HG03354 (cell line): ENCODE measurements around the gene PLPPR2.
A peak's percentile ranks its signal among the peaks of the same experiment; 100 is the strongest.
"Not testable (repeated sequence)": the region's sequence is repeated elsewhere in the genome, so short reads cannot be mapped to it uniquely, and the experiment has no call there.

Experiments used
- ATAC-seq: cut with Tn5 transposase; IDR thresholded peaks from one replicate; pipeline ENCODE4 v1.9.1; 2021; ENCODE audit warnings: mild to moderate bottlenecking; ENCODE audit not compliant: unreplicated experiment, poor library complexity, severe bottlenecking

PLPPR2 gene, protein sequence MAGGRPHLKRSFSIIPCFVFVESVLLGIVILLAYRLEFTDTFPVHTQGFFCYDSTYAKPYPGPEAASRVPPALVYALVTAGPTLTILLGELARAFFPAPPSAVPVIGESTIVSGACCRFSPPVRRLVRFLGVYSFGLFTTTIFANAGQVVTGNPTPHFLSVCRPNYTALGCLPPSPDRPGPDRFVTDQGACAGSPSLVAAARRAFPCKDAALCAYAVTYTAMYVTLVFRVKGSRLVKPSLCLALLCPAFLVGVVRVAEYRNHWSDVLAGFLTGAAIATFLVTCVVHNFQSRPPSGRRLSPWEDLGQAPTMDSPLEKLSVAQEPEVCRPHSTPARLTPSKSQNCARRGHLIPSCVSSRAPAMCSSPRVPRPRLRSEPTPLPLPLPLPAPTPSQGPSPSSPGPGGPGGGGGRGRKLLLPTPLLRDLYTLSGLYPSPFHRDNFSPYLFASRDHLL

DNA sequence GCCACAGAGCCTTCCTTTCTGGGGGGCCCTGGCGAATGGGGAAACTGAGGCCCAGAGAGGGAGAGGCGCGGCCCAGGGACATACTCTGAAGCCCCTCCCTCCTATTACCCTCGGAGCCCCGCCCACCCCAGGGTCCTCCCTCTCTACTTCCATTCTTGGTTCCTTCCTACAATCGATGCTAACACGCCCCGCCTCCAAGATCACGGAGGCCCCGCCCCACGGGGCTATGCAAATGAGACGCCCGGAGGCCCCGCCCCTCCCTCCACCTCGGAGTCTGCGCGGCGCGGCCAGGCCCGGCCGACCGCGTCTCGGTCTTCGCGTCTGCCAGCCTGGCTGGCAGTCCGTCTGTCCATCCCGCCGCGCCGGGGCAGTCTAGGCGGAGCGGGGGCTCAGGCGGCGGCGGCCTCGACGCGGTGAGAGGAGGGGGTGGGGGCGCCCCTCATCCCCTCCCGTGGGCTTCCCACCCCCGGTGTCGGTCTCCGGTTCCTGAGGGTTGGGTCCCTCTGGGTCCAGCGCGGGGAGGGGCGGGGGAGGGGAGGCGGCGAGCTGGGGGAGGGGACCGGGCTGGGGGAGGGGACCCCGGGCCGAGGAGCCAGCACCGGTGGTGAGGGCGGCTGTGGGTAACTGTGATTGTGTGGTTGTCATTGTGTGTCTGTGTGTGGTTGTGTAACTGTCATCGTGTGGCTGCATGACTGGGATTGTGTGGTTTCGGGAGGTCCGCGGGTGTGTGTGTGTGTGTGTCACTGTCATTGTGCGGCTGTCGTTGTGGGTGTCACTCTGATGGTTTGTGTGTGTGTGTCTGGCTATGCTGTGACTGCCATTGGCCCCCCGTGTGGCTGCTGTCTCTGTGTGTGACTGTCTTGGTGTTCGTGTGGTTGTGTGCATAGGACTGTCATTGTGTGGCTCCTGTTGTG, at the start of gene PLPPR2:
Gene PLPPR2, plus strand, starts transcription at position 273 of the 914 bp plus-strand sequence. CDS start 2,242 bp downstream, outside the sequence.
- ATAC-seq = peak; percentile 55

DNA sequence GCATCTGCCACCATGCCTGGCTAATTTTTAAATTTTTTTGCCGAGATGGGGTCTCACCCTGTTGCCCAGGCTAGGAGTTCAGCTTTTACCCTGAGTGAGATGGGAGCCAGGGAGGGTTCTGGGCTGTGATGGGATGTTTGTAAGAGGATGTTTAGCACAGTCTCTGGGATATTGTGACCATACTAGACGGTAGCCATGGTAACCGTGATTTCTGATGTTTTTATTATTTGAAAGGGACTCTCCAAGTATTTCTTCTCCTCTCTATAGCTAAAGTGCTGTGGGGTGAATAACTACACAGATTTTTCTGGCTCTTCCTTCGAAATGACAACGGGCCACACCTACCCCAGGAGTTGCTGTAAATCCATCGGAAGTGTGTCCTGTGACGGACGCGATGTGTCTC, 48.9 kb upstream of the PLPPR2 start:
- ATAC-seq = no peak

DNA sequence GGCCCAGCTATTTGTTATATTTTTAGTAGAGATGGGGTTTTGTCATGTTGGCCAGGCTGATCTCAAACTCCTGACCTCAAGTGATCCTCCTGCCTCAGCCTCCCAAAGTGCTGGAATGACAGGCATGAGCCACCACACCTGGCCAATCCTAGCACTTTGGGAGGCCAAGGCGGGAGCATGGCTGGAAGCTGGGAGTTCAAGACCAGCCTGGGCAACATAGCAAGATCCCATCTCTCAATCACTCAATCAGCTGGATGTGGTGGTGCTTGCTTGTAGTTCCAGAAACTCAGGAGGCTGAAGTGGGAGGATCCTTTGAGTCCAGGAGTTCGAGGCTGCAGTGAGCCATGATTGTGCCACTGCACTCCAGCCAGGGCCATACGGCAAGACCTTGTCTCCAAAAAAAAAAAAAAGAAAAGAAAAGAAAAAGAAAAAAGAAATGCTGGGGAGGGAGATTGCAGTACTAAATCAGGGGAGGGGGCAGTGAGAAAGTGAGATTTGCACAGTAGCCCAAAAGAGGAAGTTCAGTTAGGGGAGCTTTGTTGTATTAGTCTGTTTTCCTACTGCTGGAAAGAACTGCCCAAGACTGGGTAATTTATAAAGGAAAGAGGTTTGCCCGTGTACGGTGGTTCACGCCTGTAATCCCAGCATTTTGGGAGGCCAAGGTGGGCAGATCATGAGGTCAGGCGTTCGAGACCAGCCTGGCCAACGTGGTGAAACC, 34.8 kb upstream of the PLPPR2 start:
- not testable (repeated sequence) for ATAC-seq

DNA sequence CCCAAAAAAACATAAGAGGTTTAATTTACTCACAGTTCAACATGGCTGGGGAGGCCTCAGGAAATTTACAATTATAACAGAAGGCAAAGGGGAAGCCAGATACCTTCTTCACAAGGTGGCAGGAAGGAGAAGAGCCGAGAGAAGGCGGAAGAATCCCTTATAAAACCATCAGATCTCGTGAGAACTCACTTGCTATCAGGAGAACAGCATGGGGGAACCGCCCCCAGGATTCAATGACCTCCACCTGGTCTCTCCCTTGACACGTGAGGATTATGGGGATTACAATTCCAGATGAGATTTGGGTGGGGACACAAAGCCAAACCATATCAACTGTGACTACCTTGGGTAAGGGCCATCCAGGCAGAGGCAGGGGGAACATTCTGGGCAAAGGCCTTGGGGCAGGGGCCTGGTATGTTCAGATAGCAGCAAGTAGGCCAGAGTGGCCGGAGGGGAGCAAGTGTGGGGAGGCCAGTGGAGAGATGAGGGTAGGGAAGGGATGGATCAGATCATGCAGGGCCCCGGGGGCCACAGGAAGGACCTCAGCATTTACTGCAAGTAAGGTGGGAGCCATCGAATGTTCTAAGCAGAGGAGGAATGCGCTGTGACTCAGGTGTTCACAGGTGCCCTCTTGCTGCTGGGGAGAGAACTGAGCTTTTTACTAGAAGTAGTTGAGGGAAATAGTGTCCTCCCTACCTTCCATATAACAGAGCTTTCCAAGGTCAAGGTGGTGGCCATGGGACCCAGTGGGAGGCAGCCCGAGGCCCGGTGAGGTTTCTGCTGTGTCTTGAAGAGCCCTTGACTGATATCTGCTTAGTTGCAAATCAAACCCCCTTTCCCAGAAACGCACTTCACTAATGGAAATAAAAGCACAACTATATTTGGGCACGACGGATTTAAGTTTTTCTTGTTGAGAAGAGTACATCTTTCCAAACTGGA, 33.8 kb upstream of the PLPPR2 start:
- no peak for ATAC-seq

DNA sequence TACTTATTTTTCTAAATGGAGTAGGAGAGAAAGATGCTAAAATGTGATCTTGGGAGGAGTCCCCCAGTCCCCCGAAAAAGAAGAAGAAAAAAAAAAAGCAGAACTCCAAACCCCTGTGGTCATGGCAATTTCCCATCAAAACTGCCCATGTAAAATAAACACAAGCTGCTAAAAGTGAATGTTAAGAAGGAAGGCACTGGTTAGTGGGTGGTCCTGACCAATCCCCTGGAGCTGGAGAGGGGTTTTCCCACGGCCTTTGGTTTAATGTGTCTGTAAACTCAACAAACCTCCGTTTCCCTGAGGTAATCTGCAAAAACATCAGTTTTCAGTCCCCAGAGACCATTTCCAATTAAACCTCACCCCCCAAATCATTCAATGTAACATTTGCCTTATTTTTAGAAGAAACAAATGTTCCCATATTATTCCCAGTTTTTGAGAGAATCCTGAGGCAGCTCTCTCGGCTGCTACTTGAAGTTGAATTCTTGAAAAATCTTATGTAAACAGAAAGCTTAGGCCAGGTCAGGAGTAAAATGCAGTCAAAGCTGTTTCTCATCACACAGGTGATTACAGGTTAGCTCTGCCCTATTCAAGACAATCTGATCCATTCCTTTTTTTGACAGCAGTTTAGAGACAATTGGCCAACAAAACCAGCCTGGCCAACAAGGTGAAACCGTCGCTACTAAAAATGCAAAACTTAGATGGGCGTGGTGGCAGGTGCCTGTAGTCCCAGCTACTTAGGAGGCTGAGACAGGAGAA, 32.8 kb upstream of the PLPPR2 start:
- ATAC-seq = no peak

DNA sequence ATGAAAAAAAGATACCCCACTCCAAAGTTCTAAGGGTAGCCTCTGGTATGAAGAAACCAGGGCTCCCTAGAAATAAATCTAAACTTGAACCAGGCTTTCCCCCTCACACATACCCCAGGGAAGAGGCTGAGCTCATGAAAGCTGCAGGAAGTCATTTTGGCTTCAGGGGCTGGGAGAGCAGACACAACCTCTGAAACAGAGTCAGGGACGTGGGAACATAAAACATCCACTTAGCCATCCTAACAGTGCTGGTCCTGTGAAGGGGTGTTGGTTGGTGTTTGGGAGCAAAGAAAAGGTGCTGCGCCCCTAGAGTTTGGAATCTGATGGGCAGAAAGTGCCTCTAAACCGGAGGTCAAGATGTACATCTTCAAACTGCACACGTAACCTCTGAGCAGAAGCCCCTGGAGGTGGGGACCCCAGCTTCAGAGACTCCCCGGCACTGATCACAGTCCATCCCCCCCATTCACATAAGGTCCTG, 31.6 kb upstream of the PLPPR2 start:
- no peak for ATAC-seq

DNA sequence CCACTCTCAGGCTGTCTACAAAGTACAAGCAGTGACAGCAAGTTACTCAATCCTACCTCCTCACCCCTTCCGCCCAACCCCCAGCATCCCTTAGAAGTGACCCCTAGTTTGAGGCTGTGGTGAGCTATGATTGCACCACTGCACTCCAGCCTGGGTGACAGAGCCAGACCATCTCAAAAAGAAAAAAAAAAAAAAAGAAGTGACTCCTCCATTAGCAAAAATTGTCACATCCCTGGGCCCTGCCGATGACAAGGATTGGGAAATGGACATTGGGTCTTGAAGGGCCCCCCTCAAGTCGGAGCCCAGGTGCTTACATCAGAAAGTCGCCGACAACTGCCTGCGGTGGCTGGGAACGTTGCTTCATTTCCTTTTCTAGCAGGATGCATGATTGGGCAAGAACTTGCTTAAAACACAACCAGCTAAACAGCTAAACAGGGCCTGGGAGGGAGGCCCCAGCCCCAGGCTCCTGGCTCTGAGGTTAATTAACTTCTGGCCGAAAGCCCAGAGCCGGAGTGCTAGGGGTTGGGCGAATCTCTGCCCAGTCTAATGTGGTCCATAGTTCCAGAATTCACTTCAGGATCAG, 31.1 kb upstream of the PLPPR2 start:
- ATAC-seq = peak; percentile 65

DNA sequence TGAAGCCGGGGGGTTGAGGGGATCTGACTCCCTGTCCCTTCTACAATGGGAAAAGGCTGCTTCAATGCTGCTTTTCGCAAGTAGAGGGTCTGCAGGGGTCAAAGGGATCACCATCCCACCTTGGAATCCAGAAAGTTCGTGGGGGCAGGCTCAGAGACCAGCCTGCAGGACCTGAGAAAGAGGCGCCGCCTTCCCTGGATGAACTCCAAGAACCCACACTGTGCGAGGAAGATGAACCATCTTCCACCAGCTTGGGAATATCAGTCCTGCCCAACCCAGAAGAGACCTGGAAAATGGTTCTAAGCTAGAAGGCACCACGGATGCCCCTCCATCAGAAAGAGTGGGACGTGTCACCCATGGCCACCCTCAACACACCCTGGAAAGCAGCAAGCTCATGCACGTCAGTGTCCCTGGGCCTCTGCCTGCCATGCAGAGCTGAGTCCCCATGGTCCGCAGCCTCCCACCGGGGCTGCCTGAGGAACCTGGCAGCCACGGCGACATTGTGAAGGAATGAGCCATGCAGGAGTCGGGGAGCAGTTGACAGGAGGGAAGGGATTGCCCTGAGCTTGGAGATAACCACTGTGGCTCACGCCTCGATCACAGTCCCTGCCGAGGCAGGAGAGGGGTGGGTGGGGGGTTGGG, 30.4 kb upstream of the PLPPR2 start:
- no peak for ATAC-seq

DNA sequence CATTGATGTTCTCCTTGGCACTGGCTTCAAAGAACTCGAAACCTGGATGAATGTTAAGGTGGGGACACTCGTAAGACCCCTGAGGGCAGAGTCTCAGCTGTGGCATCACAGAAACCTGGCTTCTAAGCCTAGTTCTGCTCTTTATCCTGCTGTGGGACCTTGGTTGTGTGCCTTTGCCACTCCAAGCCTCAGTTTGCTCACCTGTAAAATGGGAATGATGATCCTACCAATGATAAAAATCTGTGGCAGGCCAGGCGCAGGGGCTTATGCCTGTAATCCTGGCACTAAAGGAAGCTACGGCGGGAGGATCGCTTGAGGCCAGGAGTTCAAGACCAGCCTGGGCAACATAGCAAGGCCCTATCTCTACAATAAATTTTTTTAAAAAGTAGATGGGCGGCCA, 29.7 kb upstream of the PLPPR2 start:
- ATAC-seq = no peak

DNA sequence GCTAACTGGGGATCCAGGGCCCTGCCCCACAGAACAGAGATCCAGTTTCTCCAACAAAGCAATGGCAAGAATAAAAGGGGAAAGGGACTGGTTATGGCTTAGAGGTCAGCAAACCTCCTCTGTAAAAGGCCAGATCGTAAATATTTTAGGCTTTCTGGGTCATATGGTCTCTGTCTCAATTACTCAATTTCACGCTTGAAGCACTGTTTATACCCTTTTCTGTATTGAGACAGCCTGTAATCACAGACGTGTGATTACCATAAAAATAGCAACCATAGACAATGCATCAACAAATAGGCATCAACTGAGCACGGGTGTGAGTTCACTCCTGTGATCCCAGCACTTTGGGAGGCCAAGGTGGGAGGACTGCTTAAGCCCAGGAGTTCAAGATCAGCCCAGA, 25.1 kb upstream of the PLPPR2 start:
- no peak for ATAC-seq

DNA sequence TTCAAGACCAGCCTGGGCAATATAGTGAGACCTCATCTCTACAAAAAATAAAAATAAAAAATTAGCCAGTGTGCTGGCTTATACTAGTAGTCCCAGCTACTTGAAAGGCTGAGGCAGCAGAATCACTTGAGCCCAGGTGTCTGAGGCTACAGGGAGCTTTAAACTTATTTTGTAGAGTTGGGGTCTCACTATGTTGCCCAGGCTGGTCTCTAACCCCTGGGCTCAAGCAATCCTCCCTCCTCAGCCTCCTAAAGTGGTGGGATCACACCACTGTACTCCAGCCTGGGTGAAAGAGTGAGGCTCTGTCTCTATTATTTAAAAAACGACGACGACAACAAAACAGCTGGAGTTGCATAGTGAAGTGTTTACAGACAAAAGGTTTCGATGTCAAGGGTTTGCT, 23.7 kb upstream of the PLPPR2 start:
- ATAC-seq = no peak

DNA sequence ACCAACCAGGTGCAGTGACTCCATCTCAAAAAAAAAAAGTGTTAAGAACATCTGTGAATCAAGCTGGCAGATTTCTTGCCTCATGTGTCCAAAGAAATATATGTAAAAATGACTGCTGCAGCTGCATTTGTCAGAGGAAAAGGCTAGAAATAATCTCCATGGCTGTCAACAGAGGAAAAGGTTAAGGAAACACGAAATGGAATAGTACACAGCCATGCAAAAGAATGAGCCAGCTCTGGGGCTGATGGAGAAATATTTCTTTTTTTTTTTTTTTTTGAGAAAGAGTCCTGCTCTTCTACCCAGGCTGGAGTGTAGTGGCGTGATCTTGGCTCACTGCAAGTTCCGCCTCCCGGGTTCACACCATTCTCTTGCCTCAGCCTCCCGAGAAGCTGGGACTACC, 22.4 kb upstream of the PLPPR2 start:
- no peak for ATAC-seq

DNA sequence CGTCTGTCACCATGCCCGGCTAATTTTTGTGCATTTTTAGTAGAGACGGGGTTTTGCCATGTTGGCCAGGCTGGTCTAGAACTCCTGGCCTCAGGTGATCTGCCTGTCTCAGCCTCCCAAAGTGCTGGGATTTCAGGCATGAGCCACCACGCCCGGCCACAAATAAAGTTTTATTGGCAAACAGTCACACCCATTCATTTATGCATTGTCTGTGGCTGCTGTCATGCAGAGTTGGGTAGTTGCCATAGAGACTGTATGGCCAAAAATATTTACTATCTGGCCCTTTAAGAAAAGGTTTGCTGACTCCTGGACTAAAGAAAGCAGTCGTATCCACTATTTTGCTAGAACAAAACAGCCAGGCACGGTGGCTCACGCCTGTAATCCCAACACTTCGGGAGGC, 21.4 kb upstream of the PLPPR2 start:
- ATAC-seq = not testable (repeated sequence)

DNA sequence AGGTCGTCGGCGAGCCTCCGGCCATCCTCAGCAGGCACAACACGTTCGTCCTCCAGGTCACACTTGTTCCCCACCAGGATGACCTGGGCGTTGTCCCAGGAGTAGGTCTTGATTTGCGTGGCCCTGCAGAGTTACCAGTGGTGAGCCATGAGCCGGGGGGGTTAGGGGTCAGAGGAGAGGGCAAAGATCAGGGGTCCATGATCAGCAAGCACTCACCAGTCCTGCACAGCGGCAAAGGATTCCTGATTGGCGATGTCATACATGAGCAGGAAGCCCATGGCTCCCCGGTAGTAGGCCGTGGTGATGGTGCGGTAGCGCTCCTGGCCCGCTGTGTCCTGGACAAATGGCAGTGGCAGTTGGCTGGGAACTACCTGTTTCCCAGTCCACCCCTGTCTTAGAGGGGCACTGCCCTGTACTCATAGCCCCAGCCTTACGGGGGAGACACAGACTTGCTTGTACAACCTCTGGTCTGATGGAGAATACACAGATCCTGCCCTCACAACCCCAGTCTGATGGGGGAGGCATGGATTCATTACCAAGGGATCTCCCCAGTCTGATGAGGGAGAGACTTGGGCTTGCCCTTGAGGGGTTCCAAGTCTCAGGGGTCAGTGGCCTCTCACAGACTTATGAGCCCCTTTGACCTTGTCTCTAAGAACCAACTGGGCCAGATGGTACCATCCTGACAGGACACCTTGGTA, 19.6 kb upstream of the PLPPR2 start:
- ATAC-seq = no peak

DNA sequence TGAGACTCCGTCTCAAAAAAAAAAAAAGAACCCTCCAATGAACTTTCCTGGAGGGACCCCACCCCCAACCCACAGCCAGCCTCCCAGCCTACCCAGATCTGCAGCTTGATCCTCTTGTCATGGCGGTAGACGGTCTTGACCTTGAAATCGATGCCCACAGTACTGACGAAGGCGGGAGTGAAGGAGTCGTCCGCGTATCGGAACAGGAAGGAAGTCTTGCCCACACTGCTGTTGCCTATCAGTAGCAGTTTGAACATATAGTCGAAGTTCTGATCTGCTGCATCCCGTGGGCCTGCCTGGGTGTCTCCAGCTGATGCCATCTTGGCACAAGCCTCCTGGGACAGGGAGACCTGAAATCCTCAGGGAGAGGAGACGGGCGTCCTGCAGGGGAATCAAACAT, 18.2 kb upstream of the PLPPR2 start:
- ATAC-seq = no peak

DNA sequence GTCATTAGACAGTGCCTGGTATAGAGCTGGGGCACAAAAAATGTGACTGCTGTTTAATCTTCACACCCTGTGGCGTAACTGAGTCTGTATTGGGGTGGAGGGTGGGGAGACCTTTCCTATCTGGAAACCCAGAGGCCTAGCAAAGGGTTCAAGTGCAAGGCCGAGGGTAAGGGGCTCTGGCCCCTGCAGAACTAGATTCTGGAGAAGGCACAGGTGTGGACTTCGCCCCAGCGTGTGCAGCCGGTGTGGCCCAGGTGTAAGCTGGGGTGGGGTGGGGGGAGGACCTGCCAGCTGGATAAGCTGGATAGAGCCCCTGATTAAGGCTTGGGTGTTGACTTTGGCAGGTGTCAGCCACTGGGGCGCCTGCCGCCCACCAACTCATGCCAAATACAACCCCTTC, 17.1 kb upstream of the PLPPR2 start:
- ATAC-seq = no peak
